Activated CD8-positive, alpha-beta memory T cell treated with anti-CD3 and anti-CD28 coated beads, Interleukin-2, amount 50 U/mL, for 1 hour (primary cell): ENCODE data around the gene HSPB9.

Experiments used
- DNase-seq: peaks from one replicate; pipeline ENCODE4 v3.0.0-alpha.2; 2020; ENCODE audit errors: extremely low read depth

Gene HSPB9, protein sequence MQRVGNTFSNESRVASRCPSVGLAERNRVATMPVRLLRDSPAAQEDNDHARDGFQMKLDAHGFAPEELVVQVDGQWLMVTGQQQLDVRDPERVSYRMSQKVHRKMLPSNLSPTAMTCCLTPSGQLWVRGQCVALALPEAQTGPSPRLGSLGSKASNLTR

DNA sequence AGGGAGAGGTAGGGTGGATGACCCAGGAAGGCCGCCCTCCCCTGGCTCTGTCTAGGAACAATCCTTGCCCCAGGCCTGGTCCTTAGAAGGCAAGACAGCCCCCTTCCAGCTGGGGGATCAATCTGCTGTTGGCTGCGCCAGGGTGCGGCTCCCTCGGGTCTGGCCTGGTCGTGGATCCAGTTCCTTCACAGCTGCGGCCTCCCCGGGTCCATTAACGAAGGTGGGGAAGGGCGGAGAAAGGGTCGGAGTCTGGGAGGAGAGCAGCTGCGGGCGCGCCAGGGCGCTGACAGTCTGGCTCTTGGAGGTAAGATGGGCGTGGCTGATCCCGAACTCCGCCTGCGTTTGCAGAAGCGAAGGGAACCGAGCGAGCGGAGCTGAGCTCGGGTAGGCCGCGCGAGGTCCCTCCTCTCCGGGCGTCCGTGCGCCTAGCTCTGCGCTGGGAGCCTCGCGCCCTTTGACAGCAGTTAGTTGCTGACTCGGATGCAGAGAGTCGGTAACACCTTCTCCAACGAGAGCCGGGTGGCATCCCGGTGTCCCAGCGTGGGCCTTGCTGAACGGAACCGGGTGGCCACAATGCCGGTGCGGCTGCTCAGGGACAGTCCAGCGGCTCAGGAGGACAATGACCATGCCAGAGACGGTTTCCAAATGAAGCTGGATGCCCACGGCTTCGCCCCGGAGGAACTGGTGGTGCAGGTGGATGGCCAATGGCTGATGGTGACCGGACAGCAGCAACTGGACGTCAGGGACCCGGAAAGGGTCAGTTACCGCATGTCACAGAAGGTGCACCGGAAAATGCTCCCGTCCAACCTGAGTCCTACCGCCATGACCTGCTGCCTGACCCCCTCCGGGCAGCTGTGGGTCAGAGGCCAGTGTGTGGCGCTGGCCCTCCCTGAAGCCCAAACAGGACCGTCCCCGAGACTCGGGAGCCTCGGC is at the start of gene HSPB9:
Gene HSPB9 (plus strand): TSS at position 434 of the 933 bp plus-strand sequence. CDS start 47 bp downstream, at position 481.
- no peak for DNase-seq

DNA sequence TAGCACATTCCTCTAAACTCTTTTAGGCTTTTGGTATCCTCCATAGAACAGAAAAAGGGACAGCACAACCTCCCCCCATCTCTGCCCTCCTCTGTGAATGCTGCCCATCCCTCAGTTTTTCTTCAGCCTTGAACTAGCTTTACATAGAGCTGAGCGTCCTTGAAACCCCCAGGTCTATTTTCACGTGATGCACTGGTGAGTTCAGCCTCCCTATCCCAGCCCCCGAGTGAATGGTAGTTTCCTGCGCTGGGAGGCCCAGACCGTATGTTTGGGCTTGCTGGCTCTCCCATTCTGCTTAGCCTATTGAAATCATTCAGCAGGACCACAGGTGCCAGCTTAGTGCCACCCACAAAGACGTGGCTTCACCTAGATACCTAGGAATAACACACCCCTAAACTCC is 46.8 kb upstream of the HSPB9 start:
- DNase-seq: no peak

DNA sequence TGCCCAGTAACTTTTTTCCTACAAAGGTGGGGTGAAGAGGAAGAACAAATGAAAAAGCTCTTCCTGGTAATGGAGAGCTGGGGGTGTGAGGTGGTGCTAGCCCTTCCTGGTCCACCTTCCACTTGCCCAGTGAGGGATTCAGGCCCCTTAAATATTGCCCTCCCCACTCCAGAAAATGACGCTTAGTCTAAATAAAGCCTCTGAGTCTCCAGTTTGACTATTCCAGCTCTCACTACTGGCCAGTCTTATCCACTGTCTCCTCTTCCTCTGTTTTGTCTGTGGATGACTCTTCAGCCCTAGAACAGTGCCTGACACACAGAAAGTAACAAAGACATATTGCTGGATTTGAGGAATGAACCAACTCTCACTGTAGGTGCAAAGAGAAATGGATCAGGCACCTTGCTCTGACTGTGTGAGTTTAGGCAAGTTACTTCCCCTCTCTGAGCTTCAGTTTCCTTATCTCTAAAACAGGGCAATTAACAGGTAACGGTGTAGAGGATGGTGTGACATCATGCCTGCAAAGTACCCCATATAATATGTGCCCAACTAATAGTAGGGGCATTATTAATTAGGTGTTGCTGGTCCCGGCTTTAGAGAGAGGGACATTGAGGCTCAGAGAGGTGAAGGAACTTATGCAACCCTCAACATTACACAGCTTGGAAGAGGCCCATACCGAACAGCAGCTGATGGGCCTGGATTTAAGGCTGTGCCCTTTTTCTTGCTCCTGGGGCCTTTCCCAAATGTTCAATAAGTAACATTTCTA is 45.6 kb upstream of the HSPB9 start:
- no peak for DNase-seq

DNA sequence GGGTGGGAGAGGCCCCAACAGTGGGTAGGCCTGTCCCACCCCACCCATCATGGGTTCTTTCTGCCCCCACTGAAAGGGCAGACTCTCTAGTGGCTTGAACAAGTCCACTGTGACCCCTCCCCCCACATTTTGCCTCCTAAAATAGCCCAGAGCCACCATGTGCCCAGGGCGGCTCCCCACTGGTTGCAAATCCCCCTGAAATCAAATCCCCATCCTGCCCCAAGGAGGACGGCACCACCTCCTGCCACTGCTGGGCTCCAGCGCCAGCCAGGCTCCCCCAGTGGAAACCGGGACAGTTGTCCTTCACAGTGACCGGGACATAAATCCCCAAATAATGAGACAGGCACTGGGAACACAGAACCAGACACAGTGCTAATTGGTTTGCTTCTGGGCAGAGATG is 44.8 kb upstream of the HSPB9 start:
- DNase-seq: no peak

DNA sequence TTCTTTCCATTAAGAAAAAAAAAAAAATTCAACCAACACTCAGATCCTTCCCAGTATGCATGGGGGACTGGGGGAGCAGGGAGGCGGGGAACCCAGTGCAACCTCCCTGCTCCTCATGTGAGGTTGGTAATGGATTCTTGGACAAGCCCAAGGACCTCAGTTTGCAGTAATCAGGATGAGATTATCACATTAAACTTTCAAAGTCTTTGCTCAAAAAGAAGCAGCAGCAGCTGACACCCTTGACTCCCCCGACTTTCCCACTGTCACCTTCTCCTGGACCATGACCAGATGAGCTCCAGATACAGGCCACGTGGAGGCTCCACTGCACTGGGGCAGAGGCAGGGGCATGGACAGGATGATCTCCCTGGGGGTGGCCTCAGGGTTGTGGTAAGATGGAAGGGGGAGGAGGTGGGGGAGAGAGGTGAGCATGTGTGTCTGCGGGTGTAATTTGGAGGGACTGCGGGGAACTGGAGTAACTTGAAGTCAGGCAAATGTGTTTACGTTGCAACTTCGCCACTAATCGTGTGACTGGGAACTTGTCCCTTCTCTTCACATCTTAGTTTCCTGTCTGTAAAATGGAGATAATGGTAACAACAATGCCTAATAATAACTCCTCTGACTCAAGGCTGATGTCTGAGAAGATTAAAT is 44.1 kb upstream of the HSPB9 start:
- no peak for DNase-seq

DNA sequence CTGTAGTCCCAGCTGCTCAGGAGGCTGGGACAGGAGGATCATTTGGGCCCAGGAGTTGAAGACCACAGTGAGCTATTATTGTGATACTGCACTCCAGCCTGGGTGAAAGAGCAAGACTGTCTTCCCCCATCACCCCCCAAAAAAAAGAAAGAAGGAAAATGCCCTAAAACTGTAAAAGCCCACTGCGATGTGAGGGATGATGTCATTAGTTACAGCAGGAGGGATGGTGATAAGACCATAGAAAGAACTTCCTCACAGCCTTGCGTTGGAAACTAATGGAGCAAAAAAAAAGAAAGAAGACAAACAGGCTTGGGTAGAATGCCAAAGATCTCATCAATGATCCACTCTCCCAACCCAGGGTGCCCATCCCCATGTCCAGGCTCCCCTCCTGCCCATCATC is 43.1 kb upstream of the HSPB9 start:
- DNase-seq: no peak

DNA sequence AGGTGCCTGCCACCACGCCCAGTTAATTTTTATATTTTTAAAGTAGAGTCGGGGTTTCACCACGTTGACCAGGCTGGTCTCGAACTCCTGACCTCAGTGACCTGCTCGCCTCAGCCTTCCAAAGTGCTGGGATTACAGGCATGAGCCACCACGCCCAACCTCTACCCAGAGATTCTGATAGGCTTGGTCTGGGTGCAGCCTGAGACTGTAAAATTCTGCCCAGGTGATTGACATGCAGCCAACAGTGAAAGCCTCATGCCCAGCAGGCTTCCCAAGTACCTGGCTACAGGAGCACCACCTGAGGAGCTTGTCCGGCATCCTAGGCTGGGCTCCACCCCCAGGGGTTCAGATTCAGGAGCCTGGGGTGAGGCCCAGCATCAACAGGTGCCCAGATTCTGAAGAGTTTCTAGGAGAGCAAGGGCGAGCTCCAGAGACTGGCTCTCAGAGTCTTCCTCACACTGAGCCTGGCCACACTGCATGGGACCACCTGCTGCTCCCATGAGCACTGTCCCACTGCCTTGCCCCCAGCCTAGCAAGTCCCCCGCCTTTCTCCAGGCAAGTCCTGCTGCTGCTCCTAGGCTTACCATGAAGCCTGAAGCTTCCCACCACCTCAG is 41.0 kb upstream of the HSPB9 start:
- no peak for DNase-seq

DNA sequence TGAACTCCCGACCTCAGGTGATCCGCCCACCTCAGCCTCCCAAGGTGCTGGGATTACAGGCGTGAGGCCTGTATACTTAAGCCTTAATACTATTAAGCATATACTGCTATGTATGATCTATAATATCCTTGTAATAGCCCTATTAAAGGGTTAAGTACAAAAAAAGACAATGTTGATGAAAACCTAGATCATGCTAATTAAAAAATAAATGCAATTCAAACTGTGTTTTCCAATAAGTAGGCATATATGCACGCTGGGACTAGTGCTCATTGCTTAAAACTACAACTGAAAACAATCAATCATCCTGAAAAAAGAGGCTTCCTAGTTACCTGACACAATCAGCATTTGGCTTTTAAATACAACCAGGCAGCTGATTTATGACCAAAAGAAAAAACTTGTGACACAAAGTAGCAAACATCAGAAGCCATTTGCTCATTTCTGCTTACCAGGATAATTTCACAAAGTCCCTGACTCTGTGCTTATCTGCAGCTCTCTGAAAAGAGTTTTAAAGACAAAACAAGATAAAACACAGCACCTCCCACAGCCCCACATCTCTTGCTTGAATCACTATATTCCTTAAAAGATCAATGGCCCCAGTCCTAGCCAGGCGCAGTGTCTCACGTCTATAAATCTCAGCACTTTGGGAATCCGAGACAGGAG is 35.4 kb upstream of the HSPB9 start:
- DNase-seq: no peak

DNA sequence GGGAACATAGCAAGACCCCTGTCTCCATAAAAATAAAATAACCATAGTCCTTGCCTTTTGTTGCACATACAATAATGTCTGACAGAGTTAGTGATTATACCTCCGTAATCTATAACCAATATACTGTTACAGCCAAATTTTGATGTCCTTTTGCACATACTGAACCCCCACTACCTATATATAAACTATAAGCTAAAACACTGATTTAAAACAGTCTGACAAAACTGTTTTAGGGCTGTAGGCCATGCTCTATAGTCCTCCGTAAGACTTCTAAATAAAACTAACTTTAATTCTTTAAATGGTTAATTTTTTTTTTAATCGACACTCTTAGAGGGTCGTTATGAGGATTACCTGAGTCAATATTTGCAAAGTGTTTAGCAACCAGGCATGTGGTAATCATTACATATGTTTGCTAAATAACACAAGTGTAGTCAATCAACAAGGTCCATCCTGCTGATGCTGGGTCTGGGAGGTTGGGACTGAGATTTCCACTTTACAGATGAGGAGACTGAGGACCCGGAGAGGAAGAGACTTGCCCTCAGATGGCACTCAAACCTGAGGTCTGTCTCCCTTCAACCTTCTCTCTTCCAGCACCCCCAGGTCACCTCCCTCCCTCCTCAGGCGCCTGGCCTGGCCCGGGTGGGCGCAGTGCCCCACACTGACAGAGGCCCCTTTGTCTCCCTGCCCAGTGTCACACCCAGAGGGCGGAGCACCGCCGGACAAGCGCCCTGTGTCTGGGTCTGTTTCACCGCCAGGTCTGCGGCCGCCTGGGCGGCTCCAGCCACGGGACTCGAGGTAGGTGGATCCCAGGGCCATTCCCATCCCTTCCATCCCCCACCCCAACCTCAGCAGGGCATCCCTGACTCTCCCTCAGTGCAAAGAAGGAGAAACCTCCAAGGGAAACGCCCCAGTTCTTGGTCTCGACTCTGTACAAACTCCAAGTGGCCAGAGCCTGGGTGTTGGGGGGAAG is 34.6 kb upstream of the HSPB9 start:
- no peak for DNase-seq

DNA sequence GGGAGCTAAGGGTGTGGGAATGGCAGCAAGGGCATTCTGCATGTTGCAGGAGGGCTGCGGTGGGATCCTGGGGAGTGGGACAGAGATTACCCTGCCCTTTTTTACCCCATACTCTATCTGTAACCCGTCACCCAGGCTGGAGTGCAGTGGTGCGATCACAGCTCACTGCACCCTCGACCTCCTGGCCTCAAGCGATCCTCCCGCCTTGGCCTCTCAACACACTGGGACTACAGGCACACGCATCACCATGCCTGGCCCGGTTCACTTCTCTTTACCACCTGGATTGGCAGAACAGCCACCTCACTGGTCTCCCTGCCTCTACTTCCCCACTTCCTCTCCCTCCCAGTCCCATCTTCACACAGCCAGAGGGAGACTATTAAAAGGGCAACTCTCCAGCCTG is 33.9 kb upstream of the HSPB9 start:
- DNase-seq: no peak

DNA sequence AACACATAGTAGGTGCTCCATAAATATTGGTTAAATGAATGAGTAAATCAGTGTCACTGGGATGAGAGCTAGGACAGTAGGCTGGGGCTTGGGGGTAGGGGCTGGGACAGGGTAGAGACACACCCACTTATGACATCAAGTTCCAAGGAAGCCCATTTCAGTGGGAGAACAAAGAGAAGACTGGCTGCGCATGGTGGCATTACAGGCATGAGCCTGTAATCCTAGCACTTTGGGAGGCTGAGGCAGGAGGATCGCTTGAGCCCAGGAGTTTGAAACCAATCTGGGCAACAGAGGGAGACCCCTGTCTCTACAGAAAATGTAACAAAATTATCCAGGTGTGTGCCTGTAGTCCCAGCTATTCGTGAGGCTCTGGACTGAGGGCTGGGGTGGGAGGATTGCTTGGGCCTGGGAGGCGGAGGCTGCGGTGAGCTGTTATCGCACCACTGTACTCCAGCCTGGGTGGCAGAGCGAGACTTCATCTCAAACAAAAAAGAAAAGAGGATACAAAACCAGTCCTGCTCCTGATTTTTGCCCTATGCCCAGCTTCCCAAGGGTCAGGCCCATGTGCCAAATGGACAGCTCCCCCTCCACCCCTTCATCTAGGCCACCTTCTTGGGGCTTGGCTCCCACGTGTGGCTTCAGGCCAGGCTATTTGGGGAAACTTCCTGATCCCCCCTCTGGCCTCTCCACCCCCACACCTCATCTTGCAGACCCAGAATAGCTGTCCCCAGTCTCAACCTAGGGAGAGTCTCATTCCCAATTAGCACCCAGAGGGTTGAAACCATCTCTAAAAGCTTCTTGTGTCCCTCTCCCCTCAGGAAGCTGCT is 31.4 kb upstream of the HSPB9 start:
- DNase-seq: no peak

DNA sequence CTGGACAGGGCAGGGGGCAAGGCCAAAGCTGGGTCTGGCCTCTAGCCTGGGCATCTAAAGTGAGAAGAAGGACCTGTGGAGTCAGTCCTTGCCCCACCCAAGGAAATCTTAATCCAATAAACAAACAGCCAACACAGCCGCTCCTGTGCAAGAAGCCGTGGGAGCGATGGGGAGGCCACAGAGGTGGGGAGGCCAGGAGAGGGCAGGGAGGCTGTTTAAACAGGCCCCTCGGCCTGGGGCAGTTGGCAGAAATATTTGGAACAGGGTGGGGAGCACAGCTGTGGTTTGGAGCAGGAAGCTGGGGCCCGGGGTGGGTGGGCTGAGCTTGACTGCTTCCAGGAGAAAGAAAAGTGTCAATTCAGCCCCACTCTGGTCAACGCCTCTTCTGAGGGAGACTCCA is 29.7 kb upstream of the HSPB9 start:
- DNase-seq: no peak

DNA sequence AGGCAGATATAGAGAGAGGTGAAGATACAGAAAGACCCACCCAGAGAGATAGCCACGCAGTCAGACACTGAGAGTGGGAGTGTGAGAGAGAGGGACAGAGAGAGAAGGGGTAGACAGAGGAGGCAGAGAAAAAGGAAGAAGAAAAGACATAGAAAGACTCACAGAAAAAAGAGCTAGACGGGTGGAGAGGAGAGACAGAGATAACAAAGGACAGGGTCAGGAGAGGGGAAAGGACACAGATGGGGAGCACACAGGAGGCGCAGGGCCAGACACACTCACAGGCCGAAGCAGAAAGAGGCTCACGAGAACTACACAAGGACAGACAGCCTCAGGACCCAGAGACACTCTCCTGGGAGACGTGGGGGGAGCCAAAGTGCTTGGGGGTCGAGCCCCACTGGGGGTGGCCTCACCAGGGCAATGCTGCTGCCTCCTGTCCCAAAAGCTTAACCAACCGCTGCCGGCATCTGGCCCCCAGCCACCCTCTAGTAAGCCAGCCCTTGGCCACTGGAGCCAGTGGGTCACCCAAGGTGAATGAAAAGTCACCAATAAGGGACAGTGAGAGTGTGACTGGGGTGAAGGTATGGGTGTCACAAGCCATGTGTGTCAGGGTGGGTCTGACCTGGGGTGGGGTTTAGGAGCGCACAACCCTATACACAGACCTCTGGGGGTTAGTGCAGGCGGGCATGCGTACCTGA is 28.1 kb upstream of the HSPB9 start:
- DNase-seq: no peak

DNA sequence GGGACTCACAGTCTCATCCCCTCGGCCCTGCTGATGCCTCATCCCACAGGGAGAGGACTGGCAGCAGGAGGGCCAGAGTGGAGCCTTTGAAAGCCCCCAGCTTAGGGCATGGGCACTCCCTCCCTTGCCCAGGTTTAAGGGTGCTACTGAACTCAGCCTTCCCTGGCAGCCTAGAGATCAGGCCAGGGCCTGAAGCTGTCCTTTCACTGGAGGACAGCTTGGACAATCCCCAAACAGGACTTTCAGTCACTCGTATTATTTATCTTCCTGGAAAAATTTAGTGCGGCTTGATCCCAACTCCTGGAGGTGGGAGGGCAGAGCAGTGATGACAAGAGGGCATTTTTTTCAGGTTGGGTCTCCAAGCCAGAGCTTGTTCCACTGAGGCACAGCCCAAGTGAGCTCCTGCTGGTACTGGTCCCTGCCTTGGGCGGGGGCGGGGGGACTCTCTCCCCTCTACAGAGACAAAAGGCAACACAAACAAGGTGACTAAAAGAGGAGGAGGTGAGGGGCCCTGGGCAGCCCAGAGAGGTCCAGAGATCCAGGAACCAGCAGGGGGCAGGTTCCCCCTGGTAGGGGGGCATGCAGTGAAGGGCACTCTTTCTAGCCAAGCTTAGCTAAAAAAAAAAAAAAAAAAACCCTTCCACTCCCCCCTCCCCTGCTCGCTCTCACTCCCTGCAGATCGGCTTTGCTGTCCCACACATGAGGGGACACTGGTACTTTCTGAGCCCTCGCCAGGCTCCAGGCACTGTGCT is 26.1 kb upstream of the HSPB9 start:
- DNase-seq: no peak

DNA sequence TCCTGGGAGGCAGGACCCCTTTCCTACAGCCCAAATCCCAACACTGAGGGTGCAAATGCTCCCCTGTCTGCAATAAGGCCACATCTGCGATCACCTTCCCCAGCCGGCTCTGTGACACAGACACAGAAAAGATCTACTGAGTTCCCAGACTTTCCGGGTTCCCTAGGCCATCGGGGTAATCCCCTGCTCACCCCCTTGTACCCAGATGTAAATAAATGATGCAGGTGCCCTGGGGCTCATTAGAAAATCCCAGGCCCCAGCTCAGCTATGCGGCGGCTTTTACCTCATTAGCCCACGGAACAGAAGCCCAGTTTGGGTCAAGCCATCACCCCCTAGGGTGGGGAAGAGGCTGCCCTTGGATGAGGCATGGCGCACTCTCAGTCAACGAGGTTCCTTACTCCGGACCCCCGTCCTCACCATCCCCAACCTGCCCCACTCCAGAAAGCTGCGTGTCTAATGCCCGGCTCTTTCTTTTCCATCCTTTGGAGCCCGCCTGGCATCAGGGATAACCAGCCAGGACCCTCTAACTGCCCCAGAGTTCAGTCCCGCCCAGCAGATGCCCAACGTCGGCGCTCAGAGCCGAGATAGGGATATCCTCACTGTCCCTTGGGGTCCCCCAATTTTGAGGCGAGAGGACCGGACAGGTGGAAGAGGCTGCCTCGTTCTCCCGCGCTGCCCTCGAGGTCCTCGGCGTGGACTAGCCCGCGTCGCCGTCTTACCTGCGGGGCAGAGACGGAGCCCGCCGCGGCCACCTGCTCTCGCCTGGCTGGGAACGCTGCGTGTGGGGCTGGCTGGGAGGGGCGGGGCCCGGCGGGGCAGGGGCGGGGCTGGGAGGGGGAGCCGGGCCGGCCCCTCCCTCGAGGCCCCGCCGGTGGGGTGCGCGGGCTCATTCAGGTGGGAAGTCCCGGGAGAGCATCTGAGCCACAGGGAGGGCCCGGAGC is 24.6 kb upstream of the HSPB9 start, which contains the start of gene ZNF385C:
Gene ZNF385C (minus strand): TSS at position 783 of the 941 bp plus-strand sequence. CDS start 35,417 bp downstream, outside the sequence.
- no peak for DNase-seq

DNA sequence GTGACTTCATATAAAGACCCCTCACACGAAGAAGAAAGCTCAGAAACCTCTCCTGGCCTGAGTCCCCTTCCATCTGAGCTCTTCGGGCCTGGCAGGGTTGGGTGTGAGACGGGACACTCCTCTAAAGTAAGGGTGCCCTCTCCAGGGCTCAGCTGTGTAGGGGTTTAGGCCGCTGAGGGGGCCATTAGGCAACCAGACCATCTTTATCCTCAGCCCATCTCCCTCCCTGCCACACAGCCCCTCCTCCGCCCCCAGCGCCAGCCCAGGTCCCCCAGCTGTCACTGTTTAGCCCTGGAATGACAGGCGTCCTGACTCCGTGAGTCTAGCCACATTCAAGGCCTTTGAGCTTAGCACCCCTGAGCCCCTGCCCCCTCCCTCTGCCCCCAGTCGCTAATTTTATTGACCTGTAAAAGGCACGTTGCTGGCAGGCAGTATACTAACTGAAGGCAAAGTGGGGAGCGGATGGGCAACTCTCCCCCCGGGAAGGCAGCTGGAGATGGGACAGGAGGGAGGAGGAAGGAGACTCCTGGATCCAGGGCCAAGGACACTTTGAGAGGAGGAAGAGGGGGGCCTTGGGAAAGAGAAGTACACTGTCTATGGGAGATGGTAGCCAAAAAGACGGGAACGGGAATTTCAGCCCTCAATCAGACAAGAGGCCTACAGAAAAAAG is 23.7 kb upstream of the HSPB9 start:
- DNase-seq: no peak
